Naive thymus-derived CD4-positive, alpha-beta T cell (primary cell): ENCODE data around the gene ST3GAL5. TPM values are rescaled to one million over a fixed set of nuclear protein-coding genes. Genes with fewer than 3 reads are reported as not detected.
"Not testable (repeated sequence)": the region's sequence is repeated elsewhere in the genome, so short reads cannot be mapped to it uniquely, and the experiment has no call there.

Experiments
- ATAC-seq: fragments of 150-1000 bp; cut with Tn5 transposase; 2 replicates; pipeline ENCODE4 v1.10.0; 2021; ENCODE audit warnings: mild to moderate bottlenecking, moderate library complexity
- CTCF ChIA-PET: fragments of 350-600 bp; sonication (Branson Sonifier 250); formaldehyde crosslinking; loops from one replicate; lab custom pipeline; 2021; ENCODE audit warnings: antibody characterized with exemption; lab: Charles Lee
- POLR2A ChIA-PET: fragments of 350-600 bp; sonication (Branson Sonifier 250); formaldehyde crosslinking; loops from one replicate; lab custom pipeline; 2021; ENCODE audit warnings: antibody characterized with exemption, inconsistent platforms; lab: Charles Lee
- DNase-seq, 9 donors: peaks; one replicate each; pipeline versions ENCODE4 v3.0.0 to v3.0.0-alpha.2; 2020 to 2022; ENCODE audit warnings: mixed read lengths in 1 of 9
- H3K27ac ChIP-seq: one replicate; pipeline ENCODE4 v1.7.0; 2013; ENCODE audit warnings: mild to moderate bottlenecking, low read depth, low read length, moderate library complexity
- H3K27me3 ChIP-seq, 2 donors: one replicate each; pipeline ENCODE4 v1.7.0; 2013; ENCODE audit warnings: low read length in 2 of 2, mild to moderate bottlenecking in 2 of 2, moderate library complexity in 2 of 2; ENCODE audit not compliant: control insufficient read depth in 2 of 2, insufficient read depth in 2 of 2
- H3K36me3 ChIP-seq, 3 experiments: 1 replicate in 2 of 3; 2 replicates in 1 of 3; pipeline ENCODE4 v1.7.0; 2013; ENCODE audit warnings: low read length in 3 of 3, mild to moderate bottlenecking in 3 of 3, moderate library complexity in 1 of 3; ENCODE audit not compliant: insufficient read depth in 3 of 3, control insufficient read depth in 2 of 3
- H3K4me1 ChIP-seq, 2 donors: one replicate each; pipeline ENCODE4 v1.7.0; 2013; ENCODE audit warnings: low read length in 2 of 2, mild to moderate bottlenecking in 2 of 2, moderate library complexity in 1 of 2; ENCODE audit not compliant: control insufficient read depth in 2 of 2, insufficient read depth in 2 of 2
- H3K4me3 ChIP-seq: 2 replicates; pipeline ENCODE4 v1.7.0; 2013; ENCODE audit warnings: mild to moderate bottlenecking, low read length
- H3K9me3 ChIP-seq, 3 experiments: 1 replicate in 2 of 3; 2 replicates in 1 of 3; pipeline ENCODE4 v1.7.0; 2013; ENCODE audit warnings: low read length in 3 of 3; ENCODE audit not compliant: control insufficient read depth in 2 of 3
- H3K27ac Mint-ChIP-seq, 9 donors: one replicate each; pipeline ENCODE4 v1.8.0; 2020 to 2022; ENCODE audit warnings: mixed read lengths in 9 of 9, mild to moderate bottlenecking in 8 of 9, moderate library complexity in 5 of 9, inconsistent platforms in 2 of 9
- H3K27me3 Mint-ChIP-seq, 5 donors: one replicate each; pipeline ENCODE4 v1.8.0; 2021 to 2022; ENCODE audit warnings: mixed read lengths in 5 of 5, mild to moderate bottlenecking in 1 of 5
- H3K36me3 Mint-ChIP-seq, 5 donors: one replicate each; pipeline ENCODE4 v1.8.0; 2020 to 2022; ENCODE audit warnings: mixed read lengths in 5 of 5, mild to moderate bottlenecking in 3 of 5, inconsistent platforms in 1 of 5
- H3K4me1 Mint-ChIP-seq, 7 donors: one replicate each; pipeline ENCODE4 v1.8.0; 2020 to 2022; ENCODE audit warnings: mixed read lengths in 7 of 7, mild to moderate bottlenecking in 3 of 7, inconsistent platforms in 1 of 7
- H3K4me3 Mint-ChIP-seq, 10 donors: one replicate each; pipeline ENCODE4 v1.8.0; 2020 to 2022; ENCODE audit warnings: mild to moderate bottlenecking in 10 of 10, mixed read lengths in 10 of 10, moderate library complexity in 6 of 10, inconsistent platforms in 2 of 10
- H3K9me3 Mint-ChIP-seq, 11 donors: one replicate each; pipeline ENCODE4 v1.8.0; 2020 to 2022; ENCODE audit warnings: mixed read lengths in 11 of 11, mild to moderate bottlenecking in 4 of 11, inconsistent platforms in 1 of 11, moderate library complexity in 1 of 11
- intact Hi-C, 2 donors: fragments of 100-400 bp; cut with micrococcal nuclease; formaldehyde crosslinking; loops; one replicate each; pipeline ENCODE4 v1.15.1; 2023
- polyA plus RNA-seq, 2 donors: library from polyadenylated mRNA; unstranded; fragments of 300-500 nt; fragmentation: Illumina TruSeq; gene quantifications; one replicate each; pipeline ENCODE4 v1.2.3, GENCODE V29; 2021
- total RNA-seq, 6 experiments: library from RNA in 5 of 6; stranded (reverse) in 5 of 6; gene quantifications; 1 replicate in 5 of 6; 2 replicates in 1 of 6; pipeline ENCODE4 v1.2.3 and lab custom pipeline; 2021 to 2026

Gene ST3GAL5
- total and polyA plus RNA-seq, 7 experiments from 2014 or later, result 15.0 to 53.6 (median 39.3) TPM

GRCh38 chr2:85838641-85839040 lies 50.1 kb downstream of the ST3GAL5 start:
- ChIA-PET CTCF (interaction anchor here (0.9 to 2.0 kb wide), 4 partner anchors 11 to 50 kb away, joined by 3 to 7 read pairs (median 6); partner anchors contain the start of gene ST3GAL5), POLR2A (interaction anchor here (1.5 kb wide), 1 partner anchor 49 kb away, joined by 6 read pairs; no protein-coding TSS in a partner anchor)
- ATAC-seq (no peak), DNase-seq (no peak)
- Histone ChIP-seq H3K4me3 (no peak overlapping the region), H3K27me3 (no peaks in the 10 kb centered on the region), H3K9me3 (no peaks in the 10 kb centered on the region), H3K36me3 (peaks cover 0 to 15% (median 0%) of the 10 kb centered on the region in 3 experiments), H3K27ac (no peak overlapping the region), H3K4me1 (peaks cover 0 to 6% of the 10 kb centered on the region in 2 donors)
- Mint-ChIP-seq H3K9me3 (peaks cover 0 to 12% (median 0%) of the 10 kb centered on the region in 11 donors), H3K27me3 (peaks cover 0 to 11% (median 0%) of the 10 kb centered on the region in 5 donors), H3K27ac (peak overlapping the region in 8 of 9 donors; percentile 34 to 89 (median 74)), H3K4me1 (peaks cover 6 to 37% (median 21%) of the 10 kb centered on the region in 7 donors), H3K36me3 (peaks cover 7 to 64% (median 34%) of the 10 kb centered on the region in 5 donors), H3K4me3 (peak overlapping the region in 1 of 10 donors; percentile 44)
- intact Hi-C loops, result no loop called here

- Mint-ChIP-seq H3K27ac (peak overlapping the region in 6 of 9 donors; percentile 36 to 89 (median 76)), H3K36me3 (peaks cover 7 to 64% (median 29%) of the 10 kb centered on the region in 5 donors), H3K9me3 (peaks cover 0 to 12% (median 0%) of the 10 kb centered on the region in 11 donors), H3K27me3 (peaks cover 0 to 11% (median 0%) of the 10 kb centered on the region in 5 donors), H3K4me3 (peak overlapping the region in 1 of 10 donors; percentile 44), H3K4me1 (peaks cover 6 to 41% (median 25%) of the 10 kb centered on the region in 7 donors)
- ChIA-PET POLR2A (no interaction called here), CTCF (interaction anchor here (0.9 to 2.0 kb wide), 4 partner anchors 11 to 51 kb away, joined by 3 to 7 read pairs (median 6); partner anchors contain the start of gene ST3GAL5)
- ATAC-seq, result no peak
- peaks cover 0 to 13% (median 0%) of the 10 kb centered on the region in 3 experiments for H3K36me3 ChIP-seq
- no peak for DNase-seq
- intact Hi-C loops, result no loop called here
- no peaks in the 10 kb centered on the region for H3K27me3 ChIP-seq
- no peaks in the 10 kb centered on the region for H3K9me3 ChIP-seq
- H3K4me3 ChIP-seq, result no peak overlapping the region
- H3K4me1 ChIP-seq, result peaks cover 0 to 6% of the 10 kb centered on the region in 2 donors
- no peak overlapping the region for H3K27ac ChIP-seq
Measured at GRCh38 chr2:85838181-85838580, 50.6 kb downstream of the ST3GAL5 start.

- Histone ChIP-seq H3K4me1 (peaks cover 0 to 6% of the 10 kb centered on the region in 2 donors), H3K4me3 (no peak overlapping the region), H3K36me3 (no peaks in the 10 kb centered on the region), H3K27ac (no peak overlapping the region), H3K9me3 (no peaks in the 10 kb centered on the region), H3K27me3 (no peaks in the 10 kb centered on the region)
- intact Hi-C loops, result no loop called here
- Mint-ChIP-seq H3K36me3 (peaks cover 0 to 40% (median 9%) of the 10 kb centered on the region in 5 donors), H3K27ac (peak overlapping the region in 2 of 9 donors; percentile 26 to 60), H3K9me3 (peaks cover 0 to 13% (median 0%) of the 10 kb centered on the region in 11 donors), H3K4me3 (no peak overlapping the region), H3K4me1 (peaks cover 4 to 48% (median 25%) of the 10 kb centered on the region in 7 donors), H3K27me3 (peaks cover 0 to 11% (median 0%) of the 10 kb centered on the region in 5 donors)
- ChIA-PET POLR2A (interaction anchor here (1.0 kb wide), 1 partner anchor 19 kb away, joined by 3 read pairs; no protein-coding TSS in a partner anchor), CTCF (no interaction called here)
- DNase-seq, result no peak
- ATAC-seq, result no peak
Measured at GRCh38 chr2:85834466-85834865, 54.3 kb downstream of the ST3GAL5 start.

- H3K27ac ChIP-seq, result no peak overlapping the region
- H3K4me1 Mint-ChIP-seq, result peaks cover 20 to 52% (median 34%) of the 10 kb centered on the region in 7 donors
- peaks cover 0 to 13% (median 0%) of the 10 kb centered on the region in 11 donors for H3K9me3 Mint-ChIP-seq
- peaks cover 0 to 25% (median 4%) of the 10 kb centered on the region in 5 donors for H3K36me3 Mint-ChIP-seq
- H3K4me1 ChIP-seq, result peaks cover 4 to 5% of the 10 kb centered on the region in 2 donors
- H3K36me3 ChIP-seq, result no peaks in the 10 kb centered on the region
- peaks cover 0 to 14% (median 0%) of the 10 kb centered on the region in 5 donors for H3K27me3 Mint-ChIP-seq
- no peak overlapping the region for H3K4me3 Mint-ChIP-seq
- DNase-seq (no peak), ATAC-seq (no peak)
- H3K4me3 ChIP-seq, result no peak overlapping the region
- H3K27ac Mint-ChIP-seq, result no peak overlapping the region
- no peaks in the 10 kb centered on the region for H3K27me3 ChIP-seq
- intact Hi-C loops, result loop anchor here in 1 of 2 donors (1.0 to 2.0 kb wide), 2 partner anchors 21 to 247 kb away; no protein-coding TSS in a partner anchor
- H3K9me3 ChIP-seq, result no peaks in the 10 kb centered on the region
- POLR2A ChIA-PET, result interaction anchor here (1.2 to 3.2 kb wide), 4 partner anchors 28 to 208 kb away, joined by 3 to 15 read pairs (median 8); partner anchors contain the start of gene ST3GAL5
- CTCF ChIA-PET, result interaction anchor here (0.6 to 9.3 kb wide), 6 partner anchors 23 to 274 kb away, joined by 3 to 219 read pairs (median 3); partner anchors contain the start of genes POLR1A and ST3GAL5
Measured at GRCh38 chr2:85831735-85832134, 57.1 kb downstream of the ST3GAL5 start.

GRCh38 chr2:85830645-85831044 lies 58.1 kb downstream of the ST3GAL5 start:
- Histone ChIP-seq H3K36me3 (no peaks in the 10 kb centered on the region), H3K27ac (no peak overlapping the region), H3K9me3 (no peaks in the 10 kb centered on the region), H3K27me3 (no peaks in the 10 kb centered on the region), H3K4me3 (no peak overlapping the region), H3K4me1 (peaks cover 4 to 5% of the 10 kb centered on the region in 2 donors)
- ChIA-PET CTCF (interaction anchor here (0.6 to 9.3 kb wide), 10 partner anchors 24 to 275 kb away, joined by 3 to 219 read pairs (median 3); partner anchors contain the start of genes POLR1A and ST3GAL5), POLR2A (interaction anchor here (1.2 to 3.2 kb wide), 6 partner anchors 21 to 209 kb away, joined by 3 to 15 read pairs (median 6); partner anchors contain the start of gene ST3GAL5)
- no peak overlapping the region for H3K4me3 Mint-ChIP-seq
- H3K4me1 Mint-ChIP-seq, result peaks cover 20 to 47% (median 34%) of the 10 kb centered on the region in 7 donors
- H3K27ac Mint-ChIP-seq, result peak overlapping the region in 1 of 9 donors; percentile 47
- intact Hi-C loops, result loop anchor here in 1 of 2 donors (1.0 to 2.0 kb wide), 2 partner anchors 22 to 248 kb away; no protein-coding TSS in a partner anchor
- peaks cover 0 to 12% (median 0%) of the 10 kb centered on the region in 11 donors for H3K9me3 Mint-ChIP-seq
- H3K36me3 Mint-ChIP-seq, result peaks cover 0 to 16% (median 0%) of the 10 kb centered on the region in 5 donors
- ATAC-seq, result no peak
- peak in 3 of 9 donors; percentile 7 to 29 (median 21) for DNase-seq
- peaks cover 0 to 17% (median 0%) of the 10 kb centered on the region in 5 donors for H3K27me3 Mint-ChIP-seq

GRCh38 chr2:85829394-85829793 lies 59.4 kb downstream of the ST3GAL5 start:
- H3K4me3 ChIP-seq, intact Hi-C loops, H3K9me3 Mint-ChIP-seq, H3K27ac ChIP-seq, H3K36me3 ChIP-seq, H3K27me3 ChIP-seq, DNase-seq, ATAC-seq, H3K4me3 Mint-ChIP-seq, H3K4me1 ChIP-seq, H3K9me3 ChIP-seq, H3K36me3 Mint-ChIP-seq: not testable (repeated sequence)
- CTCF ChIA-PET, result interaction anchor here (0.6 to 9.3 kb wide), 4 partner anchors 60 to 368 kb away, joined by 3 to 219 read pairs (median 64); partner anchors contain the start of gene ST3GAL5
- POLR2A ChIA-PET, result interaction anchor here (3.2 kb wide), 1 partner anchor 60 kb away, joined by 12 read pairs; the partner anchor contains the start of gene ST3GAL5
- H3K27me3 Mint-ChIP-seq, result peaks cover 0 to 18% (median 0%) of the 10 kb centered on the region in 5 donors
- H3K27ac Mint-ChIP-seq, result peak overlapping the region in 1 of 9 donors; percentile 26
- H3K4me1 Mint-ChIP-seq, result peaks cover 20 to 43% (median 34%) of the 10 kb centered on the region in 7 donors
